ENCODE results near the gene ADAMTS13.

Gene ADAMTS13

DNA sequence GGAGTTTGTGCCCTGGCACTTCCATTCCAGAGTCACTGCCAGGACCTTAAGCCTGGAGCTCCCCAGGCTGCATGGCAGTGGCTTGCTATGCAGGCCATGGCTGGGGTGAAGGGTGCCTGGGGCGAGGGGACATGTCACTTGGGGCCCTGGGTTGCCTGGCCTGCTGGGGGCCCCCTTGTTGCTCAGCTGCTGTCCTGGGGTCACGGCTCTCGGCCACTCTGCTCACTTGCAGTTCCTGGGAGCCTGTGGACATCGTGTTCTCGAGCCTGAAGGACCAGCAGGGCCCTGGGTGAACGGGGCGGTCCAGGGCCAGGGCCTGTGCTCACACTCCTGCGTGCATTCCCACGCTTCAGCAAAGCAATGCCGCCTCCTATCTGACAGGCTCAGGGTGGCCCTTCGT is 71.3 kb downstream of the ADAMTS13 start:
- DNase-seq, result no peak

DNA sequence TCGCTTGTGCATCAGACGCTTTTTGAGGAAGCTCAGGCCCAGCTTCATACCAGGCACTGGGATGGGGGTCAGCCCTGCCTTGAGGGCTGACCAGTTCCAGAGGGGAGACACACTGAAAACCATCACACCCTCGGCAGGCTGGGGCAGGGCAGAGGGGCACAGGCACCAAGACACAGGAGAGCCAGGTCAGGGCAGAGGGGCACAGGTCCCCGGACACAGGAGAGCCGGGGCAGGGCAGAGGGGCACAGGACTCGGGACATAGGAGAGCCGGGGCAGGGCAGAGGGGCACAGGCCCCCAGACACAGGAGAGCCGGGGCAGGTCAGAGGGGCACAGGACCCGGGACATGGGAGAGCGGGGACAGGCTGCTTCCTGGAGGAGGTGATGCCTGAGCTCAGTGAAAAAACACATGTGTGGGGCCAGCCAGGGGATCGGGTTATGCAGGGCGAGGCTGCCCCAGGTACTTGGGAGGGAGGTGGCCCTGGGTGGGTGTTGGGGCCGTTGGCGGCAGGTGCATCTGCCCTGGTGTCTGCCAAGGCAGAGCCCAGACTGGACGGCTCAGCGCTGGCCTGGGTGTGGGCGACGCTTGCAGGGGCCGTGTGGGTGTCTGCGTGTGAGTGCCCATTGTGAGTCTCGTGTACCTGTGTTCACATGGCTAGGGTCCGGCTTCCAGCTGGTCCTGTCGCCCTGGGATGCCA is 71.8 kb downstream of the ADAMTS13 start:
- no peak for DNase-seq

DNA sequence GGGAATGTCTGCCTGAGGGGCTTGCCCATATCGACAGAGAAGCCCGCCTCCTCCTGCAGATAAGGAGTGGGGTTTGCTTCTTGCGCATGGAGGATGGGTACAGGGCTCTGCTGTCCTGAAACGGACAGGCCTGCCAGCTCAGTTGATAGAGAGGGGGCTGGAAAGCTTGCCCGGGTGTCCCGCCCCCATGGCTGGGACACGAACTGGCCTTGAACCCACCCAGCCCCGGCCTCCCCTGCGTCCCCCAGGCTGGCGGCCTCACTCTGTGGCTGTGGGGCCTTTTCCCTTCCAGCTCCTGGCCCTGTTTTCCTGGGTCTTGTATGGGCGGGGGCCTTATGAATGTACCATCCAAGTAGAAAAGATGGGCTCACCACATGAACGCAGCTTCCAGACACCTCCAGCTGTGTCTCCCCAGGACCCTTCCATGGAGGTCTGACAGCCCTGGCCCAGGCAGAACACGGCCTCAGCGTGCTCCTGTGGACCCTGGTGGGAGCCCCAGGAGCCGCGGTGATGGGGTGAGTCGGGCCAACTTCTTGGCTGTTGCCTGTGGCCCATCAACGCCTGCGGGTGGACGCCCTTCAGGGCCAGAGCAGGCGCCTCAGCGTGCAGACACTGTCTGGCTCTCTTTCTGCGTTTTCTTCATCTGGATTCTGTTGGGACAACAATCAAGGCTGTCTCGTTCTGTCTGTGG is 72.6 kb downstream of the ADAMTS13 start:
- no peak for DNase-seq

DNA sequence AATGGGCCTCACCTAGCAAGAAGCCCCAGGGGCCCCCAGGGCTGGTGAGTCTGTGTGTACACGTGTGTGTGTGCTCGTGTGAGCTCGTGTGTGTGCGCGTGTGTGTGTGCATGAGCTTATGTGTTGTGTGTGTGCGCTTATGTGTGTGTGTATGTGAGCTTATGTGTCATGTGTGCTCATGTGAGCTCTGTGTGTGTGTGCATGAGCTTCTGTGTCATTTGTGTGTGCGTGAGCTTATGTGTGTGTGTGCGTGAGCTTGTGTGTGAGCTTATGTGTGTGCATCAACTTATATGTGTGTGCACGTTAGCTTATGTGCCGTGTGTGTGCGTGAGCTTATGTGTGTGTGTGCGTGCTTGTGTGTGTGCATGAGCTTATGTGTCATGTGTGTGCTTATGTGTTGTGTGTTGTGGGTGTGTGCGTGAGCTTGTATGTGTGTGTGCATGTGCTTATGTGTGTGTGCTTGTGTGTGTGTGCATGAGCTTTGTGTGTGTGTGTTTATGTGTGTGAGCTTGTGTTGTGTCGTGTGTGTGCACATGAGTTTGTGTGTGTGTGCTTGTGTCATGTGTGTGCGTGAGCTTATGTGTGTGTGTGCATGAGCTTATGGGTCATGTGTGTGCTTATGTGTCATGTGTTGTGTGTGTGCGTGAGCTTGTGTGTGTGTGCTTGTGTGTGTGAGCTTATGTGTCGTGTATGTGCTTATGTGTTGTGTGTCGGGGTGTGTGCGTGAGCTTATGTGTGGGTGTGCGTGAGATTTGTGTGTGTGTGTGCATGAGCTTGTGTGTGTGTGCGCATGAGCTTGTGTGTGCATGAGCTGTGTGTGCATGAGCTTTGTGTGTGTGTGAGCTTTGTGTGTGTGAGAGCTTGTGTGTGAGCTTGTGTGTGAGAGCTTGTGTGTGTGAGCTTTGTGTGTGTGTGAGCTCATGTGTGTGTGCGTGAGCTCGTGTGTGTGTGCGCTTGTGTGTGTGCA is 73.4 kb downstream of the ADAMTS13 start:
- DNase-seq, result no peak

DNA sequence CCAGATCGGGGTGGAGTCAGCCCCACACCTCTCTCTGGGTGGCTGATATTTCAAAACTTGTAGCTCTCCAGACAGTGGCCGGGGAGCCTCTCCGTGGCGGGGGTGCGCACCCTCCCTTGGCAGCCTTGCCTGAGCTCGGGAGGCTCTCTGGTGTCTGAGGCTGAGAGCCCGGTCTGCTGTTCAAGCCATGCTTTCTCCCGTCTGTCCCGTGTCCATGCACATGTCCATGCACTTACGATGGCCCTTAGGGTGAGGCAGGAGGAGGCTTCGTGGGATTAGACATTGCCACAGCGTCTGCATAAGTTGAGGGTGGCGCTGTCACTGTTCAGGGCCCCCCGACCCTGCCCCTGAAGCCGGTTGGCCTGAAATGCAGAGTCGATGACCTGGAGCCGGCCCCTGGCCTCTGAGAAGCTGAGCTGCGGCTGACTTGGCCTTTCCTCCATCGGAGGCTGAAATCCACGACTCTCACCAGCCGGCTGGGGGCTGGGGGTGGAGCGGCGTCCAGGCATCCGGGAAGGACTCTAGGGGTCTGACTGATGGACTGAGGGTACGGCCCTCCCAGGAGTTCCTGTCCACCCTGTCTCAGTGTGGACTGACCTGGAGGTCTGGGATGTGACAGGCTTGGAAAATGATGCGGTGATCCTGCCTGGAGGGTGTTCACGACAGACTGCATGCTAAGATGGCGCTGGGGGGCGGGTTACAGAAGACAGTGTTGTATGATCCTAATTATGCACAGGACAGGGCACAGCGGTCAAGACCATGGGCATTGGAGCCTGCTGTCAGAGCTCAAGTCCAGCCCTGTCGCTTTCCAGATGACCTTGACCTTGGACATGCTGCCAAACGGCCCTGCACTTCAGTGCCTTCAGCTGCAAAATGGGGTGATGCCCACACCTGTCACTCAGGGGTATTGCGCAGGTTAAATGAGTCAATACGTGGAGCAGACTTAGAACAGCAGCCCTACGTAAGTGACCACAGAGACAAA is 75.0 kb downstream of the ADAMTS13 start:
- no peak for DNase-seq

DNA sequence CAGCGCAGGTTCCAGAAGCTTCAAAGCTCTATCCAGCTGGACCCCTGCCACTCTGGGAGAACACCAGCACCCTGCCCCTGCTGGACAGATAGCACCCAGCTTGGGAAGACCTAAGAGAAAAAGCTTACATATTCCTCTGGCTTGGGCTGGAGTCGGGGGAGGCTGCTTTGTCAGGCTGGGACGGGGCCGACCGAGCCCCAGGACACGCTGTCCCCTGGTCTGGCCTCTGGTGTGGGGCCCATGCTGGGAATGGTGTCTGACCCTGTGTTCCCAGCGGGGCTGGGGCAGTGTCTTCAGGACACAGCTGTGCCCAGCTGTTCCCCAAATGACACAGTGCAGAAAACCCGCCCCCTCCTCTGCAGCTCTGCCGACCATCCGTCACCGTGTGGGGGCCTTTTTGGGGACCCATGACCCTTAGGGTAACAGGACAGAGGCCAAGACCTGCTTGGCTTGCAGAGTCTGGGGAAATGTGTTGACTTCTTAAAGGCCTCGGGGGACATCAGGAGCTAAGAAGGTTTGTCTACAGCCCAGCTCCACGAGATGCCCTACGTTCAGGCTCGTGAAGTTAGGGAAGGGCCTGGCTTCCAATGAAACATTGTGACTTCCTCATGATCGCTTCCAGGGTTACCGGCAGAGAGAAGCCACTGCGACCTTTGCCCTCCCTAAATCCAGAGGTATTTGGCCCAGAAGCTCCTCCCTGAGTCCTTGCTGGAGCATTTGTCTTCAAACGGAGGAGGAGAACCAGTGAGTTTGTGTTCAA is 77.1 kb downstream of the ADAMTS13 start:
- DNase-seq, result no peak

DNA sequence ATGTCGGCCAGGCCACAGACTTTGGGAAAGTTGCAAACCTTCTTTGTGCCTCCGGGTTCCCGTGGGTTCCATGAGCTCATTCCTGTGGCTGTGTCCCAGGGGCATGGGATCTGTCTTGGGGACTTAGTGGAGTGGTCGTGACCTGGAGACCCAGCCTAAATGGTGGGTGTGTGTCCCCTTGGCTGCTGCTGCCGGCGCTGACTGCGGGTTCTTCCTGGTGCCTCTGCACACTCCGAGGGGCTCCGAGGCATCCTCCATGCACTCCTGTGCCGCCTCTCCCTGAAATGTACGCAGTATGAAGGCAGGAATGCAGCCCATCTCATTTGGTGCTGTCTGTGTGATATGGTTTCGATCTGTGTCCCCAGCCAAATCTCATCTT is 77.7 kb downstream of the ADAMTS13 start:
- DNase-seq, result no peak

DNA sequence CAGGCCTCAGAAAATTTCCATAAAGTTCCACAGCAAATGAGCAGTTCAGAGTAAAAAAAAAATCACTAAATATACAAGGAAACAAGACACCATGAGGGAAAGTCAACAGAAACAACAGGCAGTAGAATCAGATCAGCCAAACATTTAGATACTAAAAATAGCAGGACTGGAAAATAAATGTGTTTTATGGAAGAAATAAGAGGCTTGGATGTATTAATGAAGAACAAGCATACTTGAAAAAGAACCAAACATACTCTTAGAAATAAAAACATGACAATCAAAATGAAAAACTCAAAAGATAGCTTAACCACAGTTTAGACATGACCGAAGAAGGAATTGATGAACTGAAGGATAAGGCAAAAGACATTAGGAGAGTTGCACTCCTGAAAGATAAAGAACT is 79.9 kb downstream of the ADAMTS13 start:
- DNase-seq, result no peak

DNA sequence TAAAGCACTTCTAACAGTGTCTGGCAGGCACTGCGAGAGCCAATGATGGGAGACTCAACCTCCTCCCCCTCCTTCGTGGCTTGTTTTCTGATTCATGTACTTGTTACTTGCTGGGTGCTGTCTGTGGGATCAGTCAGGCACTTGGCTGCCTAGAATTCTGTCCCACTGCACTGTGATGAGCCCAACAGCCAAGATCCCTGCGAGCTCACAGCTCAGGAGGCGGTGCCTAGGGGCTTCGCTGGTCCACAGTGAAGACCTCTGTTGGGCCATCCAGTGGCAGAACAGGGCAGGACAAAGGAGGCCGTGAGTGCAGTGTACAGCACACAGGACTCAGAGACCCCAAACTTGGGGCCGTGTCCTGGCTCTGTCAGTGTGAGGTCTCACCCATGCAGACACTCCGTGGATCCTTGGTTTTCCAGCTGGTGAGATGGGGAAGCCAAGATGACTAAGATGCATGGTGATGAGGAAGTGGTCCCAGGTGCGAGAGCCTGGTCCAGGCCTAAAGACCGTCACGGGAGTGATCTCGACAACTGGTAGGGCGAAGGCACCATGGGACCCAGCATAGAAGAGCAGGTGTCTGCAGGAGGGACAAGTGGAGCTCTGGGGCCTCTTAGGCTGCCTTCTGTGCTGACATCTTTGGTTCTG is 83.1 kb downstream of the ADAMTS13 start:
- DNase-seq, result peak; percentile 7

DNA sequence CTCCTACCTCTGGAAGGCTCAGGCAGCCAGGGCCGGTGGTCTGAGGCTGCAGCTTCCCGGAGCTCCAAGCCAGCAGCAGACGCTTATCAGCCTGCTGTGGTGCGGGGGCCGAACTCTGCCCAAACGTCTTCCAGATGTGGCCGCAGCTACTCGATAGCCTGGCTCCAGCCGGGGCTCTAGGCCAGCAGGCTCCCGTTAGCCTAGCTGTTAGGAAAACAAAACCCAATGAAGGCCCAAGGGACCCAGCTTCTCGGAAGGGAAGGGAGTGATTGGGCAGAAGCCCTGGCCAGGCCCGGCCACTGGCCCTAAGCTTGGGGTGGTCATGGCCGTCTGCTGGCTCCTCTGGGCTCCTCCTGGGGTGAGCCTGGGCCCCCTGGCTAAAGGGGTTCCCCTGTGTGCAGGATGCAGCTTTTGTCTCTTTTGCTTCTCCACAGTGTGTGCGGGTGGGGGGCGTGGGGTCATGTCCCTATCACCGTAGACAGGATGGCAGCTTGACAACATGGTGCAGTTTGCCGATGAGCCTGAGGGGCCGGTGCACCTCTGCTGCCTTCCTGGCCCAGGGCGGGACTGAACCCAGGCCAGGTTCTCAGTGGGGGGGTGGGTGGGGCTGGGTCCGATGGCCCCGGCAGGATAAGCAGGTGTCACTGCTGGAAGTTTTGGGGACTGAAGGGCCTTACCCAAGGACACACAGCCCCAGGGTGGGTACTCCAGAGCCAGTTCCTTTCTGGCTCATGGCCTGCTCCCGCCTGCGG is 83.9 kb downstream of the ADAMTS13 start:
- no peak for DNase-seq

DNA sequence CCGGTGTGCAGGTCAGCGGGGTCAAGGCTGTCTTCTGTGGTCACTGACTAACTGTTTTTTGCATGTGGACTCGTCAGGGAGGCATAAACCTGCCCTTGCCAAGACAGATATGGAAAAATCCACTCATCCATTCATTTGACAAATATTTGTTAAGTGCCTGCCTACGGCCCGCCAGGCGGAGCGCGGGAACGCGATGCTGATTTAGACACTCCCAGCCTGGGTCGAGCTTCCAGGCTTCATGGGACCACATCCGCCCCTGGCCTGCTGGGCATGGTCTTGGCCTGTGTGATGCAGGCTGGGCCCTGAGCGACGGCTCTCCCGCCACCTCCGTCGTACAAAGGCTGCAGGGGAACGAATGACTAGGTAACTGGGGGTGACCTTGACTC is 84.5 kb downstream of the ADAMTS13 start:
- DNase-seq, result peak; percentile 96

DNA sequence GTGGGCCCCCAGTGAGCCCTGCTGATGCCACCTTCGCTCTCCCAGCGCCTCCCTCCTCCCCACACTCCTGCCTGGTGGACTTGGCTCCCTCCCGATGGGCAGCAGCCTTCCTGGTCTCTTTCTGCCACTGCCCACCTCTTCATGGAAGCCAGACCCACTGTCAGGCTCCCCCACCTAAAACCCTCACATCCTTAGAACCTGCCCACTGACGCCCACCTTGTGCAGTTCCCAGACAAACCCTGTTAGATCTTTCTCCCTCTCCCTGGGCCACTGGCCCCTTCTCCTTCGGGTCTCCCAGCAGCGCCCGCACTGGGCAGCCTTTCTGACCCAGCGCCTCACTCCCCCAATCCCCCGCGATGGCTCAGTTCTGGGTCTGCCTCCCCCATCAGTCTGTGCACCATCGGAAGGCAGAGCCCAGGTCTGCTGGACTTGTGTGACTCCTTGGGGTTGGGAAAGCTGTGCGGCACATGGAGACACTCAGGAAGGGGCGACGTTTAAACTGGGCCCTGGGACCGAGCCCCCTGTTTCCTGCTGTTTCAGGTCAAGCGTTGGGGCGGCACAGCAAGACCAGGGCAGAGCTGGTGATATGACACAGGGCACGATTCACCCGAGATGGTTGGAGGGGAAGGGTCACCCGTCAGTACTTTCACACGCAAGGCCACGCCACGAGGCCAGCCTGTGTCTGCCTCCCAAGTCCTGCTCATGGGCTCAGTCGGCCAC is 85.2 kb downstream of the ADAMTS13 start:
- no peak for DNase-seq

DNA sequence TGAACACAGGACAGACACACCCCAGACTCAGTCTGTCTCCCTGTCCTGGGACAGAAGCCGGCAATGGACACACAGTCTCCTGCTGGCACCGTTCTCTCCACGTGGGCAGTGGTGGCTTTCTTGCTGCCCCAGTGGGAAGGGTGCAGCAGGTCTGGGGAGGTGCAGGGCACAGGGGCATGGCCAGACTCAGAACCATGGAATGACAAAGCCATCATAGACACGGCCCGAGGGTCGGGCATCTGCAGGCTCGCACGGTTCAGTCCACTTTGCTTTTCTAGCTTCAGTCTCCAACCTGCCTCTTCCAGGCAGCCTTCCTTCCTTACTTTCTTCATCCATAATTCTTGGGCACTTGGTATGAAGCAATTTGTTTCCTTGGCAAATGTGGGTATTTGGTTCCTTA is 85.9 kb downstream of the ADAMTS13 start:
- no peak for DNase-seq
